Ecto neural progenitor cell (in vitro differentiated cells): ENCODE measurements around the gene NFYC.
"Not testable (repeated sequence)": the region's sequence is repeated elsewhere in the genome, so short reads cannot be mapped to it uniquely, and the experiment has no call there.

Experiments used
- DNase-seq: peaks from one replicate; pipeline ENCODE4 v3.0.0-alpha.2; 2018; ENCODE audit warnings: low spot score

Gene NFYC

DNA sequence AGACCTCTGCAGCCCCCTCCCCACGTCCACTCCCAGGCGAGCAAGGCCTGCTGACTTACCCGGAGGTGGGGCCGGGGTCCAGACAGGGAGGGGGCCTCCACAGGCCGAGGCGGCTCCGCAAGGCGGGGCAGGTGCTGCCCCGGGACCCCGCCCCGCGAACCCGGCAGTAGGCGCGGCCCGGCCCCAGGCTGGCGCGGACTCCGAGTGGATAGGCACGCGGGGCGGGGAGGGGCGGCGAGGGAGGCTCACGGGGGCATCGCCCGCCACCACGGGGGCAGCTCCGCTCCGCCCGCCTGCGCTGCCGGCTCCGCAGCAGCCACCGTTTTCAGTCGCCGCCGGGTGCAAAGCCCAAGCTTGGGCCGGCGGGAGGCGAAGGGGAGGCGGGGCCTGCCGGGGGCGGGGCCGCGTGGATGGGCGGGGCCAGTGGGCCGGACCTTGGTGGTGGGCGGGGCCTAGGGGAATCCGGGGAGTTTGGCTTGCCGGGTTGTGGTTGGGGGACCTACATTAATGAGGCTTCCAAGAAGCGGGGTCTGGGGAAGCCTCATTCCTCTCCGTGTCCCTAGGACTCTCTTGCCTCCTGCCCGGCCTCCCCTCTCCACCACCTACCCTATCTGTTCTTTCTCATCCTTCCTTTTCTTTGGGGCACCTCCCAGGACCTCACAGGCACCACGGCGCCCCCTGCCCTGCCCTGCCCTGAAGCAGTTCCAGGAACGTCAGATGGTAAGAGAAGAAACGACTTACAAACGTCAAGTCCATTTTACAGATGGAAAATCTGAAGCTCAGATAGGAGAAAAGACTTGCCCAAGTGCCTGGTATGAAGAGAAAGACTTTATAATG is 26.0 kb upstream of the NFYC start, which contains the start of gene RIMS3:
RIMS3 (minus strand) TSS at position 348 of the 837 bp plus-strand sequence. CDS start 23,757 bp downstream, outside the sequence.
- peak; percentile 94 for DNase-seq

DNA sequence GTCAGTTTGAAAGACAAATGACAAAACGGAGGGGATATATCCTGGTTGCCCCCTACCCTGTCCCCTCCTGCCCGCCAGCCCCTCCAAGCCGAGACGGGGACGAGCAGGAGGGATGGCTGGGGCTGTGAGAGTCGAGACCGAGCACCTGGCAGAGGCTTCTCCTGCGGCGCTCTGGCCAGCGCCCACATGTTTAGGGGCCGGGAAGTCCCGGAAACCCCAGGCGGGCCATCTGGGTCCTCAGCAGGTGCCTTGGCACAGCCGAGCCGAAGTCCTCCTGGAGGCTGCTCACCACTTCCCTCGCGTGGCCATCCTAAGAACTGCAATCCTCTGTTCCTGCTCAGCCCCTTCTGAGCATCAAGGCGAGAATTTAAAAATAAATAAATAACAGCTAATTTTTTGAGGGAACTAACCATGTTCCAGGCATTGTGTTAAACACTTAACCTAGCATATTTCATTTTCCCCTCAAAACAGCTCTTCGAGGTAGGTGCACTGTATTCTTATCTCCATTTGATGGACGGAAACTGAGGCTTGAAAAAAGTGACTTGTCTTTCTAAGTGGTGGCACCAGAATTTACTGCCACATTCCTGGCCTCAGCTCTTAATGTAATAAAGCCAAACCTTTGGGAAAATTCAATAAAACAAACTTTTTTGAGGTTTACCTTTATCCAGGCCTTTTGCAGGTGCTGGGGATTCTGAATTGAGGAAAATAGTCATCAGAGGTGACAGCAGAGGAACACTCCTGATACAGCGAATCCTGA is 22.6 kb upstream of the NFYC start:
- DNase-seq: peak; percentile 85

- no peak for DNase-seq
These were observed 18.1 kb upstream of the NFYC start for GRCh38 chr1:40673452-40673851.

GRCh38 chr1:40676501-40676900 is 15.0 kb upstream of the NFYC start:
- no peak for DNase-seq

DNA sequence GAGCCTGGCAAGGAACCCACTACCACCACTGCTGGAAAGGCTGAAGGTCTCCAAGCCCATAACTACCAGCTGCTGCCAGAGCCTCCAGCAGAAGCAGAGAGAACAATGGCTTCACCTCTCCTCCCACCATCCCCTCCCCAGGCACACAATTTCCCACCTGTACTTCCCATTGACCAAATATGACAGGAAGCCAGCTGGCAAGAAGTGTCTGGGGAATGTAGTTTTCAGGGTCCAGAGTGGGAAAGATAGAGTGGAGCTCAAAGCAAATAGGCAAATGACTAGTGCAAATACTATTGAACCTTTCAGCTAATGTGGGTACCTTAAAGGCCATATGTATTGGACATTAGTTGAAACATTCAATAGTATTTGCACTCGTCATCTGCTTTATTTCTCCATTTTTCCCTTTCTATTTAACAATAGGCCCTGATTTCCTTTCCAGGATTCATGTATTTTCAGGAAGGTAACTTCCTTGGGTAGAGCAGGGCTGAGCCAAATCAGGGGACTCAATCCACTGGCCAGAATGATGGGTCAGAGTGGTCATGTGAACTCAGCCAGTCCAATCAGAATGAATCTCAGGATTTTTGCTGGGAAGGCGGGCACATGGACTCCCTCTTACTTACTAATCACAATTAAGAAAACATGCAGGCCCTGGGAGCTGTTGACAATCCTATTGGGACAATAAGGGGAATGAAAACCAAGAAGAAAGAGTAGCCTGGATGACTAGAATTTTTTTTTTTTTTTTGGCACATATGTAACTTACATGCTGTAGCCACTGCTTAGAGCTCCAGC is 12.1 kb upstream of the NFYC start:
- no peak for DNase-seq

DNA sequence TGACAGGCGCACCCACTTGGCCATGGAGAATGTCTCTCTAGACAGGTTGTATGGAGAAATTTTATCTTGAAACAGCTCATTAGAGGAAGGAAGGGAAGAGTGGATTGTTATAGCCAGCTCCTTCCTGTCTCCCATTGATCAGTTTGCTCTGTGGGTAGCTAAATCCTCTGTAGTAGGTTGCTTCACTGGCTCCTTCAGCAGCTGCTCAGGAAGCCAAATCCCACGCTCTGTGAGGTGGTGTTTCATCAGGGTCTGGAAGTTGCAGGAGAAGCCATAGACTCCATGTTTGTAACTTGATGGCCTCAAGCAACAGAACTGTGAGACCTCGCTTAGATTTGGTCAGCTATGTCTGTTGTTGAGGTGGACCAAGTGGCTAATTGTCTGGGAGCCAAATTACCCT is 6.8 kb upstream of the NFYC start:
- no peak for DNase-seq

GRCh38 chr1:40687059-40687458 is 4.4 kb upstream of the NFYC start:
- no peak for DNase-seq

DNA sequence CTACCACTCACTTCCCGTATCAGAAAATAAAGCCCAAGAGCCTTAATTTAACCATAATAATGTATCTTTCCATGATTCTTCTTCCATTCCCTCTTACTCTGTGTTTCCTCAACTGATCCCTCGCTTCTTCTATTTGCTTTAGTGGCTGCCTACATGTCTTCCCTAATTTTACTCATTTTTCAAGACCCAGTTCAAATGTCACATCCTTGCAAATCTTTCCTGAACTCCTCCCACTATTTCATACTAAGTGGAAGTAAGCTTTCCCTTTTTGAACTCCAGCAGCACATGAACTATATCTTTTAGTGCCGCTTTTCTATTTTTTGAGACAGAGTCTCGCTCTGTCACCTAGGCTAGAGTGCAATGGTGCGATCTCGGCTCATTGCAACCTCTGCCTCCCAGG is 3.8 kb upstream of the NFYC start:
- DNase-seq: no peak

GRCh38 chr1:40689737-40690136 is 1.8 kb upstream of the NFYC start:
- DNase-seq: no peak

- no peak for DNase-seq
These were observed 550 bp upstream of the NFYC start for GRCh38 chr1:40690771-40691537.

DNA sequence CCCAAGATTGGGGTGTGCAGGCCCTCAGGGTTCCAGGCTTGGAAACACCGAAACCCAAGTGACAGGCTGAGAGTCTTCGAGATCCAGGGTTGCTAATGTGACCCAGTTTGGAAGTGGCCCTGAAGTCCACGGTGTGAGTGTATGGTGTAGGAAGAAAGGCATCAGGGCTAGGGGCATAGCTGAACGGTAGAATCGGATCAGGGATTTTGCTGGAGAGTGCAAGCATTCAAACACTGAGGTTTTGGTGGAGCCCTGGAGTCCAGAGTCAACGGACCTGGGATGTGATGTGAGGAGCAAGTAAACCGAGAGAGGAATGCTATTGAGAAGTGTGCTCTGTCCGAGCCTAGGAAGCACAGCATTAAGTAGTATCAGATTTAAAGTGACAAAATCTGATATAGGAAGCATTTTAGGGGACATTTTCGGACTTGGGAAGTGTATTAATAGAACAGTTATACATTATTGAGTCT is 958 bp downstream of the NFYC start:
- no peak for DNase-seq

- DNase-seq: no peak
These were observed 1.9 kb downstream of the NFYC start for GRCh38 chr1:40693425-40693824.

DNA sequence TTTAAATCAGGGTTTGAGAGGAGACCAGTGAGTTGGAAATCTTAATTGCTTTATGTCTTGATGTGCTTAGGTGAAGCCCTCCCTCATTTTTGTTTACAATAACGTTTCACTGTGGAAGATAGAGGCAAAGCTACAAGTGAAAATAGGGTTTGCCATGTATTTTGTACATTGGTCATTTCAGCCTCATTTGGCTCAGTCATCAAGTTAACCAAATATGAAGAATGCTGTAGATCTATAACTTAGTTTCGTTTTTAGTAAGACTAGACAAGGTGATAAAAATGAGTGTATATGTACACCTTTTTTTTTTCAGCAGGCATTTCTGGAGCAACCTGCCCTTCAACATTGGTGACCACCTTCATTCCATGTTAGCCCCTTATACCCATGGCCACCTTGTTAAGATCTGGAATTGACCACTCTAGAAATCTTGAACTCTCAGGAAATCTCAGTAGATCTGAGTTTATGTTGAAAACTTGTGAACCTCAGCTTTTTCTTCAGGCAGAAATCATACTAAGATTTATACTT is 2.9 kb downstream of the NFYC start:
- DNase-seq: no peak

DNA sequence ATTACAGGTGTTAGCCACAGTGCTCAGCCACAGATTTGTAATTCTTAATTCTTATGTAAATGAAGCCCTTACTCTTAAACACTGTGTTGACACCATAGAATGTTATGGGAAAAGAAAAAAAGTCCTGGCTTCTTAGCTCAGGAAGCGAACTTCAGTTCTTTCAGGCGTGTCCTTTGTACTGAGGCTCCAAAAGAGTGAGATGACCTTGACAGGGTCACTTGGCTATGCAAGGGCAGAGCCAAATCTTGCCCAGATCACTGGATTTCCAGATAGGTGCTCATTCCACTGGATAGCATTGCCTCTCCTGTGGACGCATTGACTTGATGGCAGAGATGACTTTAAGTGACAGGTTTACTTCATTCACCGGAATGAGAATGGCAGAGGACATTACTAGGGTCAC is 4.8 kb downstream of the NFYC start:
- no peak for DNase-seq

DNA sequence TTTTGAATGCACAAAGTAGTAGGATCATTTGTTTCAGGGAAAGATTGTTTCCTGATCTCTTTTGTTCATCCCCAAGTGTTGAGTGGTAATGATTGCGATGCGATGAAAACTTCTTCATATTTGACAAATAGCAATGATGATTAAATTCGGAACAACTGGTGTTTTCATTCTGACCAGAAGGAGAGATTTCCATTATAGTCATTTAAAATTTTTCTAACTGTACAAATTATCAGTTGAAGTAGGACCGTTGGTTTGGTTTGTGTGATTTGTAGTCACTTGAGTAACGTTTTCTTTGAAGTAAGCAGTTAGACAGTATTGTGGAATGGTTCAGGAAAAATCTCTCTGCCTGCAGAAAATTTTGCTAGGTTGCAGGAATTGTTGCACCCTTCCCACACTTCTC is 5.9 kb downstream of the NFYC start:
- no peak for DNase-seq

GRCh38 chr1:40699787-40700186 is 8.3 kb downstream of the NFYC start:
- no peak for DNase-seq

DNA sequence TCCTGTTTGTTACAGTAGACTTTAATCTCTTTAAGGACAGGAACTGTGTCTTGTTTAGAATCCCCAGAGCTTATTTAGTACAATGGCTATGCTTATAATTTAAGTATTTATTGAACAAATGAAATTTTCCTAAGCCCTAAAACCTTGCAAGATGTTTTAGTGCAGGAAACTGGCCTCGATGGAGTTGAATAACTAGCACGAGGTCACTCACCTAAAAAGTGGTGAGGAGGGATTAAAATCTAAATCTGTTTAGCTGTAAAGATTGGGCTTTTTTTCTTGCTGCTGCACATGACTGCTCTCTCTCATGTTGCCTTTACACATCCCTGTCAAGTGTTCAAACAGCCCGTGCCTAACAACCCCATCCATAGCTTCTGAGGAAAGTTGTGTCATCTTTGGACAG is 10.2 kb downstream of the NFYC start:
- no peak for DNase-seq

- not testable (repeated sequence) for DNase-seq
These were observed 11.3 kb downstream of the NFYC start for GRCh38 chr1:40702810-40703209.

DNA sequence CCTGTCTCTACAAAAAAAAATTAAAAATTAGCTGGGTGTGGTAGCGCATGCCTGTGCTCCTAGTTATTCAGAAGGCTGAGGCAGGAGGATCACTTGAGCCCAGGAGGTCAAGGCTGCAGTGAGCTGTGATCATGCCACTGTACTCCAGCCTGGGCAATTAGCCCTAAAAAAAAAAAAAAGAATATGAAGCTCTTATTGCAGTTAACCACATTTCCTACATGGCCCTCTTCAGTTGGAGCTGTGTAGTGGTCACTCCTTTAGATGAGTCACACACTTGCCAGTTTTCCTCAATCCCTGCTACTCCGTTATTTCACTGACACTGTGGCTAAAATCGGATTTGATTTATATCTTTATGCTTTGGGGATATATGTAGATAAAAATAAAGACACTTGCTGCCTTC is 11.8 kb downstream of the NFYC start:
- DNase-seq: no peak

DNA sequence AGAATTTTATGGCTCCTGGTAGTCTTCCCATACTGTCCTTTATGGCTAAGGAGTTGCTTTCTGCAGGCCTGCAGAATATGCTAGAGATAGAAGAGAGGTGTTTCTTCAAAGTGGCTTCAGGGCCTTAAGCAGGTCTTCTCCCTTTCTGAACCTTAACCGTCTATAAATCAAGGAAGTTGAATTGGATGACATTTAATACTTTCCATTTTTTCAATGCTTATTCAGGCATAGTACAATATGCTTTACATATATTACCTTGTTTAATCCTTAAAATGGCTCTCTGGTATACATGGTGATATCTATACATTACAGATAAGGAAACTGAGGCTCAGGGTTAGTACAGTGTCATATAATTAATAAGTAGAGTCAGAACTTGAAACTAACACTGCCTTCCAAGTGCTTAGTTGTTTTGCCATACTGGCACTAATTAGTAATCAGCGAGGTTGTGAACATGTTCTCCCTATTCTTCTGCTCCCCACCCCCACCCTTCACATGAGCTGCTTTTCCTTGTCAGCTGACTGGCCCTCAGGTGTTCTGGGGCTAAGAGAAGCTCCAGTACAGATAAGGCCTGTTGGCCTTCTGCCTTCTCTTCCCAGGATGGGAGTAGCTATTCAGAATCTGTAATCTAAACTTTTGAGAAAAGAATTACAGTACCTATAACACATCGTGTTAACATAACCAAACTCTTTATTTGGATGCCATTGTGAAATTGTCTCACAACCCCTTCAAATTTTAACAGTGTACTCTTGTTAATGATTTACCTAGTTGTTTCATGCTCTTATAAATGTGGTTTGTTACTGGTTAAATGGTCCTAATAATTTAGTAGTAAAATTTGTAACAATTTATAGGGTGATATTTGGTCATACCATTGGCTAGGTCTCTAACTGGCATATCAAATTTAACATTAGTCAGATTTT is 13.6 kb downstream of the NFYC start:
- no peak for DNase-seq
